DND-41 (cell line): ENCODE data around the gene MINK1.

ENCODE experiments used
- ATAC-seq: fragments of 200-7000 bp; cut with Tn5 transposase; 3 replicates; pipeline ENCODE4 v1.9.1; 2021; ENCODE audit warnings: low read depth; ENCODE audit not compliant: insufficient read depth
- DNase-seq: peaks from one replicate; pipeline ENCODE4 v3.0.0-alpha.2; 2020
- H2AFZ ChIP-seq: 2 replicates; pipeline ENCODE4 v1.6.0; 2012; ENCODE audit warnings: low read depth, low read length
- H3K27ac ChIP-seq: 2 replicates; pipeline ENCODE4 v1.5.1; 2012; ENCODE audit warnings: low read length, inconsistent platforms
- H3K27me3 ChIP-seq: fragments of 200-600 bp; sonication (generic); 2 replicates; pipeline ENCODE4 v1.6.0; 2012; ENCODE audit warnings: low read length, mild to moderate bottlenecking, inconsistent platforms; ENCODE audit not compliant: insufficient read depth, poor library complexity
- H3K36me3 ChIP-seq: 2 replicates; pipeline ENCODE4 v1.5.1; 2012; ENCODE audit warnings: low read length, inconsistent platforms; ENCODE audit not compliant: insufficient read depth
- H3K4me1 ChIP-seq: 2 replicates; pipeline ENCODE4 v1.5.1; 2012; ENCODE audit warnings: mild to moderate bottlenecking, low read length; ENCODE audit not compliant: insufficient read depth
- H3K4me2 ChIP-seq: 2 replicates; pipeline ENCODE4 v1.6.0; 2012; ENCODE audit warnings: mild to moderate bottlenecking, moderate library complexity, low read length, inconsistent platforms; ENCODE audit not compliant: insufficient read depth
- H3K4me3 ChIP-seq, 2 experiments: fragments of 200-600 bp in 1 of 2; shearing (Covaris generic) in 1 of 2; 2 replicates each; pipeline ENCODE4 v1.5.1; 2012 to 2016; ENCODE audit warnings: inconsistent platforms in 2 of 2, low read length in 2 of 2, mild to moderate bottlenecking in 2 of 2, low read depth in 1 of 2, moderate library complexity in 1 of 2
- H3K79me2 ChIP-seq: 2 replicates; pipeline ENCODE4 v1.6.0; 2012; ENCODE audit warnings: low read length, inconsistent platforms; ENCODE audit not compliant: insufficient read depth
- H3K9ac ChIP-seq: 2 replicates; pipeline ENCODE4 v1.6.0; 2012; ENCODE audit warnings: low read depth, mild to moderate bottlenecking, inconsistent platforms, low read length, moderate library complexity
- H3K9me3 ChIP-seq: 2 replicates; pipeline ENCODE4 v1.5.1; 2012; ENCODE audit warnings: low read length, moderate library complexity, mild to moderate bottlenecking, inconsistent platforms; ENCODE audit not compliant: insufficient read depth, severe bottlenecking
- H4K20me1 ChIP-seq: 2 replicates; pipeline ENCODE4 v1.6.0; 2012; ENCODE audit warnings: low read length; ENCODE audit not compliant: insufficient read depth
- CTCF ChIP-seq: IDR thresholded peaks from 2 replicates; pipeline ENCODE4 v1.5.1; 2012; ENCODE audit warnings: borderline replicate concordance, low read length, moderate library complexity, mild to moderate bottlenecking; ENCODE audit not compliant: poor library complexity, severe bottlenecking; ENCODE audit errors: extremely low read depth
- EZH2 ChIP-seq: IDR thresholded peaks from 3 replicates; pipeline ENCODE4 v1.6.1; 2012; ENCODE audit warnings: borderline replicate concordance, low read depth, mild to moderate bottlenecking, moderate library complexity, low read length, inconsistent platforms; ENCODE audit not compliant: severe bottlenecking

Gene MINK1

GRCh38 chr17:4859816-4860625 is 26.9 kb downstream of the MINK1 start:
- DNase-seq, result no peak
- Histone ChIP-seq H3K27me3 (no peaks in the 10 kb centered on the region), H3K4me2 (no peak overlapping the region)

GRCh38 chr17:4860651-4861050 is 27.5 kb downstream of the MINK1 start:
- Histone ChIP-seq H3K9ac (no peak overlapping the region), H3K27me3 (no peaks in the 10 kb centered on the region), H3K36me3 (peaks cover 24% of the 10 kb centered on the region), H3K9me3 (no peaks in the 10 kb centered on the region), H3K4me3 (no peak overlapping the region), H3K4me1 (no peaks in the 10 kb centered on the region), H2AFZ (no peak overlapping the region), H3K4me2 (no peak overlapping the region), H4K20me1 (peaks cover 70% of the 10 kb centered on the region), H3K79me2 (peaks cover 25% of the 10 kb centered on the region; the same call in 1 of the 2 replicates), H3K27ac (no peak overlapping the region)
- TF ChIP-seq EZH2 (no peak), CTCF (no peak)
- DNase-seq (no peak), ATAC-seq (no peak)

More at GRCh38 chr17:4859816-4860625, 26.9 kb downstream of the MINK1 start:
- peaks cover 25% of the 10 kb centered on the region; the same call in 1 of the 2 replicates for H3K79me2 ChIP-seq
- H3K9ac ChIP-seq, result no peak overlapping the region
- no peak overlapping the region for H2AFZ ChIP-seq
- no peak overlapping the region for H3K4me3 ChIP-seq
- H3K4me1 ChIP-seq, result no peaks in the 10 kb centered on the region
- no peak for ATAC-seq
- H3K9me3 ChIP-seq, result no peaks in the 10 kb centered on the region
- TF ChIP-seq EZH2 (no peak), CTCF (no peak)
- peaks cover 68% of the 10 kb centered on the region for H4K20me1 ChIP-seq
- no peak overlapping the region for H3K27ac ChIP-seq
- H3K36me3 ChIP-seq, result peaks cover 24% of the 10 kb centered on the region

DNA sequence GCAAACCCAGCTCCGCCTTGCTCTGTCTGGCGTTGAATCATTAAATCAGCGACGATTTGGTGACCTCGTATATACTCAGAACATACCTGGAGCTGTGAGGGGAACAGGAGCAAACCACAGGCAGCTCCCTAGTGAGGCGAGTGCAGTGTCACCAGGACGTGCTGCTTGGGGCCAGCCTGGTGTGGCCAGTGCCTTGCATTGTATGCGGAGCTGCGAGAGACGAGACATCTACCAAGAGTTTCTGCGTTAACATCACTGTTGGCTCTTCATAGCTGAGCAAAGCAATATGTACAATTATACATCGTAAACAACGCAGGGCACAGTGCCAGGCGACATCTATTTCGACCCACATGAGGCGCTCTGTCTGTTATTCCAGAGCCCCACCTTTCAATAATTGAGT is 27.9 kb downstream of the MINK1 start:
- no peaks in the 10 kb centered on the region for H3K27me3 ChIP-seq
- H3K4me1 ChIP-seq, result no peaks in the 10 kb centered on the region
- no peak overlapping the region for H2AFZ ChIP-seq
- no peak overlapping the region for H3K4me2 ChIP-seq
- H3K9me3 ChIP-seq, result no peaks in the 10 kb centered on the region
- H3K4me3 ChIP-seq, result no peak overlapping the region
- TF ChIP-seq EZH2 (no peak), CTCF (no peak)
- ATAC-seq (no peak), DNase-seq (no peak)
- peaks cover 23% of the 10 kb centered on the region for H3K36me3 ChIP-seq
- H3K9ac ChIP-seq, result no peak overlapping the region
- no peak overlapping the region for H3K27ac ChIP-seq
- peaks cover 70% of the 10 kb centered on the region for H4K20me1 ChIP-seq
- H3K79me2 ChIP-seq, result peaks cover 24% of the 10 kb centered on the region; the same call in 1 of the 2 replicates
